ENCODE data around the gene MRPL48.
A peak's percentile ranks its signal among the peaks of the same experiment; 100 is the strongest.
"Not testable (repeated sequence)": the region's sequence is repeated elsewhere in the genome, so short reads cannot be mapped to it uniquely, and the experiment has no call there.

The MRPL48 gene

DNA sequence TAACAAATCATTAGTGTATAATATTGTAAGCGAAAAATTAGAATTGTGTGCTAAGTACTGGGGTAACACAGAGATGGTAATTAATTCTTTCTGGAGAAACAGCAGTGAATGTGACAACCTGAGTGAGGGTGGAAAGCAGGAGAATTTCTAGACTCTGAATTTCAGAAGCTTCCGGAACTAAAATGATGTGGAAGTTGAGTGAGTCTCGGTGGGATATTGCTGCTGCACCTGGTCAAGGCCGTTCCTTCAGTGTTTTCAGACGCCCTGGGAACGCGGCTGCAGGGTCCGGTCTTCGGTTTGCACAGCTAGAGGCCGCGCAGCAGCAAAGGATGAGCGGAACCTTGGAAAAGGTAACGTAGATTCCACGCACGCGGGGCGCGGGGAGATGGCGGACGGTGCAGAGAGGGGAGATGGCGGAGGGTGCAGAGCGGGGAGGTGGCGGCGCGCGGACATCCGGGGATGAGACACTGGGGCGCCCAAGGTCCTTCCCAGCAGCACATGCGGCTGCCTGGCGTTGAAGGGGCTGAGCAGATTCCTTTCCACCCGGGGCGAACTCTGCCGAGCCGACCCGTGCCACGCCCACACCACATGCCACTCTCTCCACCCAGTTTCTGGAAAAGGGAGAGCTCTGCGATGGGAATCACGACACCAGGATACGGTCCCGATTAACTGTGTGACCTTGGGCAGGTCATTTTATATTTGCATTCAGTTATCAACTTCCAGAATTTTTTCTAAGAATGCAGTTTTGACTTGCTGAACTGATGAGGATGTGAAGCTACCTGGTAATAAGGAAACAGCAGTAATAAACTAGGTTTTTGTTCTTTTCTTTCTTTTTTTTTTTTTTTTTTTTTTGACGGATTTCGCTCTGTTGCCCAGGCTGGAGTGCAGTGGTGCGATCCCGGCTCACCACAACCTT lies at the start of gene MRPL48:
TSS of gene MRPL48 (plus strand) at position 232 of the 916 bp plus-strand sequence. CDS start at position 330, 98 bp downstream.
- peak; percentile 78 to 81 for DNase-seq (ENCODE audit: extremely low read depth in 1 of 2, low read depth in 1 of 2)

GRCh38 chr11:73743045-73743444 lies 44.6 kb upstream of the MRPL48 start:
- DNase-seq (ENCODE audit: extremely low read depth in 1 of 2, low read depth in 1 of 2) = no peak

- DNase-seq (ENCODE audit: extremely low read depth in 1 of 2, low read depth in 1 of 2) = no peak
Observed at GRCh38 chr11:73746701-73747100, 41.0 kb upstream of the MRPL48 start.

DNA sequence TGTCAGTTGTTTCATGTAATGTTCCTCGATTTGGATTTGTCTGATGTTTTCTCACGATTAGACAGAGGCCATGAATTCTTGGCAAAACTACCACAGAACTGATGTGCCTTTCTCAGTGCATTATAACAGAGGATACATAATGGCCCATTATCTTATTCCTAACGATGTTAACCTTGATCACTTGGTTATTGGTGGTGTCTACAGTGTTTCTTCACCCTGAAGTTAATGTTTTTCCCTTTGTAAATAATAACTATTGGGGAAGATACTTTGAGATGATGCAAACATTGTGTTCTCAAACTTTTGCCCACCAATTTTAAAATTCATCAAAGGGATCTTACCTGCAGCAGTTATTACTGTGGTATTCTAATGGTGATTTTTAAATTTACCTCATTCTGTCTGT lies 39.9 kb upstream of the MRPL48 start:
- DNase-seq (ENCODE audit: extremely low read depth in 1 of 2, low read depth in 1 of 2) = no peak

GRCh38 chr11:73748300-73748699 lies 39.4 kb upstream of the MRPL48 start:
- no peak for DNase-seq (ENCODE audit: extremely low read depth in 1 of 2, low read depth in 1 of 2)

GRCh38 chr11:73749118-73749517 lies 38.6 kb upstream of the MRPL48 start:
- DNase-seq (ENCODE audit: extremely low read depth in 1 of 2, low read depth in 1 of 2) = no peak

GRCh38 chr11:73750228-73750627 lies 37.4 kb upstream of the MRPL48 start:
- no peak for DNase-seq (ENCODE audit: extremely low read depth in 1 of 2, low read depth in 1 of 2)

DNA sequence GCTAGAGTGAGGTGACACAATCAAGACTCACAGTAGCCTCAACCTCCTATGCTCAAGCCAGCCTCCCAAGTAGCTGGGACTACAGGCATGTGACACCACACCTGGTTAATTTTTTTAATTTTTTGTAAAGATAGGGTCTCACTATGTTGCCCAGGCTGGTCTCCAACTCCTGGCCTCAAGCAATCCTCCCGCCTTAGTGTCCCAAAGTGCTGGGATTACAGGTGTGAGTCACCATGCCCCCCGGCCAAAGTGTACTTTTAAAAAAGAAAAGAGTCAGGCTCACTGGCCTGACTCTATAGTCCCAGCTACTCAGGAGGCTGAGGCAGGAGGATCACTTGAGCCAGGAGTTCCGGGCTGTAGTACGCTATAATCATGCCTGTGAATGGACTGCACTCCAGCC lies 36.8 kb upstream of the MRPL48 start:
- not testable (repeated sequence) for DNase-seq (ENCODE audit: extremely low read depth in 1 of 2, low read depth in 1 of 2)

DNA sequence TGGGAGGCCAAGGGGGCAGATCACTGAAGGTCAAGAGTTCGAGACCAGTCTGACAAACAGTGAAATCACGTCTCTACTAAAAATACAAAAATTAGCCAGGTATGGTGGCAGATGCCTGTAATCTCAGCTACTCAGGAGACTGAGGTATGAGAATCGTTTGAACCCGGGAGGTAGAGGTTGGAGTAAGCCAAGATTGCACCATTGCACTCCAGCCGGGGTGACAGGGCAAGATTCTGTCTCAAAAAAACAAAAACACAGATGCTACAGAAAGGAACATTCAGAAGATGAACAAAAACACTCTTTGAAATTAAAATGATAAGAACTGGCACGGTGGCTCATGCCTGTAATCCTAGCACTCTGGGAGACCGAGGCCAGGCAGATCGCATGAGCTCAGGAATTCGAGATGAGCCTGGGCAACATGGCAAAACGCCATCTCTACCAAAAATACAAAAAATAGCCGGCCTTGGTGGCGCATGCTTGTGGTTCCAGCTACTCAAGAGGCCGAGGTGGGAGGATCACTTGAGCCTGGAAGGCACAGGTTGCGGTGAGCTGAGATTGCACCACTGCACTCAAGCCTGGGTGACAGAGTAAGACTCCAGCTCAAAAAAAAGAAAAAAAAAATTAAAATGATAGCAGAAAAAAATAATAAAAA lies 35.3 kb upstream of the MRPL48 start:
- no peak for DNase-seq (ENCODE audit: extremely low read depth in 1 of 2, low read depth in 1 of 2)

DNA sequence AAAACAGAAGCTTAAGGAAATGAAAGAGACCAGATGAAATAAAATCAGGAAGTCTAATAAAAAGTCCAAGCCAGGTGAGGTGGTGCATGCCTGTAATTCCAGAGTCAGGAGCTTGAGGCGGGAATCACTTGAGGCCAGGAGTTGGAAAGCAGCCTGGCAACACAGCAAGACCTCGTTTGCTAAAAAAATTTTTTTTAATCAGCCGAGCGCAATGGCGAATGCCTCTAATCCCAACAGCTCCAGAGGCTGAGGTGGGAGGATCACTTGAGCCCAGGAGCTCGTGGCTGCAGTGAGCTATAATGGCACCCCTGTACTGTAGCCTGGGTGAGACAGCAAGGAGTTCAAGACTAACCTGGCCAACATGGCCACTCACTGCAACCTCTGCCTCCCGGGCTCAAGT lies 34.8 kb upstream of the MRPL48 start:
- DNase-seq (ENCODE audit: extremely low read depth in 1 of 2, low read depth in 1 of 2) = no peak

DNA sequence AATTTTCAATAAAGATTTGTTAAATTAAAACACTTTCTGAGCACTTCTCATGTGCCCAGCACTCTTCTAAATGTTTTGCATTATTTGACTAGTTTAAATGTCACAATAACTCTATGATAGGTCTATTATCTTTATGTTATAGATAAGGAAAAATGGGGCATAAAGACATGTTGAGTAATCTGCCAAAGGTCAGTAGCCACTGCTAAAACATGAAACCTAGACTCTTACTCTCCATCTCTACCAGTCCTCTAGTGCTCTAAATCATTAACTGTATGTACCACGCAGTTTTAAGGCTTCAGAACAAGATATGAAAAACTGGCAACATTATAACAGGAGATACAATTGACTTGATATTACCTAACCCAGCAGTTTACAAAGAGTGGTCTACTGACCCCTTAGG lies 33.7 kb upstream of the MRPL48 start:
- no peak for DNase-seq (ENCODE audit: extremely low read depth in 1 of 2, low read depth in 1 of 2)

DNA sequence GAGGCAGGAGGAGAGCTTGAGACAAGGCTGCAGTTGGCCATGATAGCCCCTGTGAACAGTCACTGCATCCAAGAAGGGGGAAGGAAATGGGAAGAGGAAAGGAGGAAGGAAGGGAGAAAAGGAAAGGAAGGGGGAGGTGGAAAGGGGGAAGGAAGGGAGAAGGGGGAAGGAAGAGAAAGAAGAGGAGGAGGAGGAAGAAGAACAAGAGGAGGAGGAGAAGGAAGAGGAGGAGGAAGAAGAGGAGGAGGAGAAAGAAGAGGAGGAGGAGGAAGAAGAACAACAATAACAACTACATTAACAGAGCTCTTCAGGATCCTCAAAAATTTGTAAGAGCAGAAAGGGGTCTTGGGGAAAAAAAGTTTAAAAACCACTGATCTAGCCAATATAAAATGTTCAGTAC lies 32.0 kb upstream of the MRPL48 start:
- DNase-seq (ENCODE audit: extremely low read depth in 1 of 2, low read depth in 1 of 2) = no peak

DNA sequence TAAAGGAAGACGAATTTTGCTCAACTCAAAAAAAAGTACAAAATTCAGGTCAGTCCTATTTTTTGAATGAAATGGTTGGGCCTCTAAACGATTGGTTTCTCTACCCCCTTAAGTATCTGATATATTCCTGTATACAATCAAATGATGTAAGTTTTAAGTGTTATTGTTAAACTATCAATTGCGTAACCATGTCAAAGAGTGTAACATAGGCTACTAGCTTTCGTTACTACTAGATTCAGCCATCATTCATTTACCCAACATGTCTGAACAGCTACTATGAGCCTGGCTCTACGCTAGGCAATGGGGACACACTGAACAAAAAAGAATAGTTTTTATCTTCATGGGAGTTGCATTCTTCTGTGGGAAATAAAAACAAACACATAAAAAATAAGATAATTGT lies 30.1 kb upstream of the MRPL48 start:
- no peak for DNase-seq (ENCODE audit: extremely low read depth in 1 of 2, low read depth in 1 of 2)

DNA sequence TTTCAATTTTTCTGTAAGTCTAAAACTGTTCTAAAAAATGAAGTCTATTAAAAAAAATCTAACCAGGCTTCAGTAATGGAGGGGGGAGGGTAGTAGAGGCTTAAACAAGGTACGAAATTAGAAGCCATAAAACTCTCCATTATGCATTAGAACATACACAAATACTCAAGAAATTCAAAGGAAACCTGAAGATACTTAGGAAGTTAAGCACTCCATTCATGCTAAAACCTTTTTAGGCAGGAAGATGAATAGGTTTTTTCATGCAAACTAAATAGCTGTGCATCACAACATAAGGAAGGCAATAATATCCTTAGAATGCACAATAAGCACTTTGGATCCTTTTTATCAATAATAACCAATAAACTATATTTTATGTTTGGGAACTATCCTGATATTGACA lies 29.2 kb upstream of the MRPL48 start:
- no peak for DNase-seq (ENCODE audit: extremely low read depth in 1 of 2, low read depth in 1 of 2)

DNA sequence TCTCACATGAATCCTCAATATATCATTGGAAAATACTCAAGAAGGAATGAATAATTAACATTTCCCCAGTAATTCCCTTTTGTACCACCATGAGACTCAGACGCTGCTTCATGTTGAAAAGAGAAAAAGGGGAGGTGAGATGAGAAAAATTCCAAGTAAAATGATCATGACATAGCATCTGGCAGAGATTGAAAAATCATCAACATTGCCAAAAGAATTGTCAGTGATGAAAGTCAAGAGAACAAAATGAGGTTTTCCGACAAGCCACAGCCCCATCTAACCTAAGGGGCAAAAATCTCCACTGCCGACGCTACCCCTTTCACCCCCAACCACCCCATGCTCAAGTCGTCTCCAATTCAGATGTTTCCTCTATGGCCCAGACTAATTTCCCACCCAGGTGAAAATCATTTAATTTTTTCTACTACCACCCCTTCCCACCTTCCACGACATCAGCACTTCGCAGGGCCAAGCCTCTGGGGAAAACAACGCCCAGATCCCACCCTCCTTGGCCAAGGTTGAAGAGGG lies 28.0 kb upstream of the MRPL48 start:
- DNase-seq (ENCODE audit: extremely low read depth in 1 of 2, low read depth in 1 of 2) = no peak

DNA sequence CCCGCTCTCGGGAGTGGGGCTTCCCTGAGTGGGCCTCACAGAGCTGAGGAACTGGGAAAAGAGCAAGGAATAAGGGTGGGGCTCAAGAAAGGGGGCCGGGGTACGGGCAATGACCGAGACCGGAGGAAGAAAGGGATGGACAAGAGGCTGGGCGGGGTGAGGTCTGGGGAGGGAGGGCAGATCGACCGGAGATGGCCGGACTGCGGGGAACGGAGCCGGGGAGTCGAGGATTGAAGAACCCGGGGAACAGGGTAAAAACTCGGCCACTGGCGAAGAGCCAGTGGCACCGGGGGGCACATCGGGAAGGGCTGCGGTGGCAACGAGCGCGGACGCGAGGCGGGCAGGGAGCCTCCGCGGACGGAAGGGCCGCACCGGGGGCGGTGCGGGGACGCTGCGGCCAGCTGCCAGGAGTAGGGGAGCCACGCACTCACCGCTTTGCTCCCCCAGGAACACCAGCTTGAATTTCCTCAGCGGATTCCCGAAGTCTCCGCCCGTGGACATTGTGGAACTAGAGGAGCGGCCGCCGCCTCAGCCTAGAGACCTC lies 27.5 kb upstream of the MRPL48 start:
- no peak for DNase-seq (ENCODE audit: extremely low read depth in 1 of 2, low read depth in 1 of 2)

- DNase-seq (ENCODE audit: extremely low read depth in 1 of 2, low read depth in 1 of 2) = peak; percentile 97 to 100
Observed at GRCh38 chr11:73760679-73761402, 26.8 kb upstream of the MRPL48 start, which contains the start of gene RAB6A. Gene RAB6A (minus strand): TSS chr11:73761074. CDS start chr11:73760635, 439 bp downstream.

DNA sequence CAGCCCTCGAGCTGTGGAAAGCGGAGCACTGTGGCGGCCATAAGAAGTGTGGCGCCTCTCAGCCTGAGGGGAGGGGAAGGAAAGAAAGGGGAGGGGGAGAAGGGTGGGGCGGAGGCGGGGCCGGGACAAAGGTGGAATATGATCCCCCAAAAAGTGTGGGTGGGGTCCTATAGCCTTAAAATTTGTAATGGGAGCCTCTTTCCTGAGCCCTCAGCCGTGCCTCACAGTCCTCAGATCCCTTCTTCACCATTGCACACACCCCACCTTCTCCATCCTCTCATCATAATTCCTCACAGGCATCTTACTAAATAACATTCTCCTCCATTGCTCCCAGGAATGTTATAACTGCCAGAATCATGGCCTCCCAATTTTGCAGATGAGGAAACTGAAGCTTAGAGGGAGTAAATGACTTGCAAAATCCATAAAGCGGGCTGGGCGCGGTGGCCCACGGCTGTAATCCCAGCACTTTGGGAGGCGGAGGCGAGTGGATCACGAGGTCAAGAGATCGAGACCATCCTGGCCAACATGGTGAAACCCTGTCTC lies 26.2 kb upstream of the MRPL48 start:
- no peak for DNase-seq (ENCODE audit: extremely low read depth in 1 of 2, low read depth in 1 of 2)

DNA sequence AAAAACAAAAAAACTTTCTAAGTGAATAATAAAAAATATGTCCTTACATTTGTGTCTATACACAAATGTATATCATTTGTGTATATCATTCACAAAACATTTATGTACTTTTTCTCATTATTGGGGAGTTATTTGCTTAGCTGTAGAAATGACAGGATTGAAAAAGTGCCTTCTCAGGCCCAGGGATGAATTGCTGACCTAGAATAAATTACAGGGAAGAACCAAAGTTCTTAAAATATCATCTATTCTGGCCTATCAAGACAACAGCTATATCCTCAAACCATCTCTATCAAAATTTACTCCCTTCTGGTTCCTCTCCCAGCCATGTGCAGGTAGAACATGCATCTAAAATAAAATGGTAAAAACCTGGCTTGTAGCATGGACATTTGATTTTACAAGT lies 24.9 kb upstream of the MRPL48 start:
- no peak for DNase-seq (ENCODE audit: extremely low read depth in 1 of 2, low read depth in 1 of 2)

DNA sequence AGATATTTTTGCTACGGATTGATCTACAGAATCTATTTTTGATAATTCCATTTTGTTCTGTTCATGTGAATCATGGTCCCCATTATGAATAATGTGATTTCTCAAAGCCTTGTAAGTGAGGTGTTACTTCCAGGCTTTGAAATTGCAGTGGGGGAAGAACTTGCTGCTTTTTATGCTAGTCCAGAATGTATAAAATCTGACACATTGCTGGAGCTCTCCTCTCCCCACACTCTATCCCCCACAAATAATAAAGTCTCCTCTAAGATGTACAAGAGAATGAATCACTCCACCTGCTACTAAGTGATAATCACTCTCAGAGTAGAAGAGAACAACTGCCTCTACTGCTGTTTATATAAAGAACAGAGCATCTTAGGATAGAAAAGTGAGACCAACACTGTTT lies 20.9 kb upstream of the MRPL48 start:
- no peak for DNase-seq (ENCODE audit: extremely low read depth in 1 of 2, low read depth in 1 of 2)

DNA sequence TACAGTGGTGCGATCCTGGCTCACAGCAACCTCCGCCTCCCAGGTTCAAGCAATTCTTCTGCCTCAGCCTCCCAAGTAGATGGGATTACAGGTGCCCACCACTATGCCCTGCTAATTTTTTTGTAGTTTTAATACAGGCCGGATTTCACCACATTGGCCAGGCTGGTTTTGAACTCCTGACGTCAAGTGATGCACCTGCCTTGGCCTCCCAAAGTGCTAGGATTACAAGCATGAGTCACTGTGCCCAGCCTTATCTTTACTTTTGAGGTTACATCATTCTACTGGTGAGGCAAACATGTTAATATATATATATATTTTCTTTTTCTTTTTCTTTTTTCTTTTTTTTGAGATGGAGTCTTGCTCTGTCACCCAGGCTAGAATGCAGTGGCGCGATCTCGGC lies 16.9 kb upstream of the MRPL48 start:
- DNase-seq (ENCODE audit: extremely low read depth in 1 of 2, low read depth in 1 of 2) = not testable (repeated sequence)

Measured in activated CD8-positive, alpha-beta memory T cell treated with anti-CD3 and anti-CD28 coated beads for 1 hour (primary cell).